ENCODE results near the gene KRTAP10-2. TPM values are rescaled to one million over a fixed set of nuclear protein-coding genes. Genes with fewer than 3 reads are reported as not detected.

KRTAP10-2 gene
- total RNA-seq, 3 donors from 2014 or later: not detected

DNA sequence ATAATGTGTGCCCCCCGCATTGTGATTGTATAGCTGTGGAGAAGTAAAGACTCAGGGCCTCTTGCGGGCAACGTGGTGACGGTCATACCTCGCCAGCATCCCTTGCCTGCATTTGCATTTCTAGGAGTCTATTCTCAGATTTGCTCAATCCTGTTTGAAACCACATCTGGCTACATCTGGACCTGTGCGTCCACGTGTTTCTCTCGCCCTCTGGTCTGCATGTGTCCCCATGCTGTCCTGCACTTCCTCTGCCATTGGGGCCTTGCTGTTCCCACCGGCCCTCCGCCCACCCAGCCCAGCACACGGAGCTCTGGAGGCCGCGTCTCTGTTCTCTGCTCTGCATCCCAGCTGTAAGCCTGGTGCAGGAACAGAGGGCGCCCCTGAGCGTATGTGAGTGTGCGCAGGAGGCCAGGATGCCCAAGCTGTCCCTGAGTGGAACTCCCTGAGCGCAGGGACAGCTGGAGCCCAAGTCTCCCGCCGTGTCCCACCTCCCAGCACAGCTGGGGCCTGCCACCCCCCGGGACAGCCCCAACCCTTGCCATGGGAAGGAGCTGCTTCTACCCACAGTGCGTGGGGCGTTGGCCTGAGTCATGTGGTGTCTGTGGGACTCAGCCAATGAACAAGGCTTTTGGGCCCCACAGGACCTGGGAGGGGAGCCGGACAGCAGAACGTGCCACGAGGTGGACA is 1.6 kb downstream of the KRTAP10-2 start:
- no peak overlapping the region for H3K4me3 ChIP-seq
- DNase-seq (ENCODE audit: low spot score in 2 of 2): no peak
- H3K36me3 ChIP-seq: no peaks in the 10 kb centered on the region
- H3K9me3 ChIP-seq: peaks cover 4 to 5% of the 10 kb centered on the region in 2 donors
- H3K4me1 ChIP-seq: no peaks in the 10 kb centered on the region
- H3K27me3 ChIP-seq: peaks cover 0 to 36% of the 10 kb centered on the region in 2 donors
- TF ChIP-seq, protein P1, sequence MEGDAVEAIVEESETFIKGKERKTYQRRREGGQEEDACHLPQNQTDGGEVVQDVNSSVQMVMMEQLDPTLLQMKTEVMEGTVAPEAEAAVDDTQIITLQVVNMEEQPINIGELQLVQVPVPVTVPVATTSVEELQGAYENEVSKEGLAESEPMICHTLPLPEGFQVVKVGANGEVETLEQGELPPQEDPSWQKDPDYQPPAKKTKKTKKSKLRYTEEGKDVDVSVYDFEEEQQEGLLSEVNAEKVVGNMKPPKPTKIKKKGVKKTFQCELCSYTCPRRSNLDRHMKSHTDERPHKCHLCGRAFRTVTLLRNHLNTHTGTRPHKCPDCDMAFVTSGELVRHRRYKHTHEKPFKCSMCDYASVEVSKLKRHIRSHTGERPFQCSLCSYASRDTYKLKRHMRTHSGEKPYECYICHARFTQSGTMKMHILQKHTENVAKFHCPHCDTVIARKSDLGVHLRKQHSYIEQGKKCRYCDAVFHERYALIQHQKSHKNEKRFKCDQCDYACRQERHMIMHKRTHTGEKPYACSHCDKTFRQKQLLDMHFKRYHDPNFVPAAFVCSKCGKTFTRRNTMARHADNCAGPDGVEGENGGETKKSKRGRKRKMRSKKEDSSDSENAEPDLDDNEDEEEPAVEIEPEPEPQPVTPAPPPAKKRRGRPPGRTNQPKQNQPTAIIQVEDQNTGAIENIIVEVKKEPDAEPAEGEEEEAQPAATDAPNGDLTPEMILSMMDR (IDR thresholded peaks at IDR 0.05): no peak
- TF ChIP-seq POLR2A (IDR thresholded peaks at IDR 0.05) (no peak), POLR2AphosphoS5 (IDR thresholded peaks at IDR 0.05) (no peak)
- intact Hi-C loops (cut with DNase I; ENCODE audit: low total_unique reads): no loop called here
- H3K27ac ChIP-seq: peak overlapping the region in 1 of 2 donors; percentile 60

DNA sequence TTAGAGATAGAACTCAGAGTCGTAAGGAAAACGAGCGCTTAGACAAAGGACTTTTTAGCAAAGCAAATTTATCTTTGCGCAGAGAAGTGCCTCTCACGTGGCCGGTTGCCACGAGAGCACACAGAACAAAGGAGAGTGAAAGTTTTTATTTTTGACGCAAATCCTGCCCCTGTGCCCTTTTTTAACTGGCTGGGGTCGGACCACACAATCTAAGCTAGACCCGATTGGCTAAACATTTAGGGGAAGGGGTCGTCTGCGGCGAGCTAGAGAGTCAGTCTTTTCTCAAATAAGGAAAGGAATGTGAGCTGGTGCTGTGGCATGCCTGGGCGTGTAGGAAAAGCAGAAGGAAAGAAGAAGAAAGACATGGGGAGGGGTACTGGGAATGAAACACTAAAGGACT is 2.4 kb downstream of the KRTAP10-2 start:
- TF ChIP-seq POLR2A (IDR thresholded peaks at IDR 0.05): no peak
- no peak for TF ChIP-seq POLR2AphosphoS5 (IDR thresholded peaks at IDR 0.05)
- TF ChIP-seq, protein P1 (IDR thresholded peaks at IDR 0.05): no peak
- Histone ChIP-seq H3K4me3 (peak overlapping the region in 2 of 3 donors; percentile 9 to 20), H3K4me1 (no peaks in the 10 kb centered on the region), H3K9me3 (peaks cover under 1 to 4% of the 10 kb centered on the region in 2 donors), H3K36me3 (no peaks in the 10 kb centered on the region), H3K27ac (peak overlapping the region; percentile 32 to 60), H3K27me3 (peaks cover 0 to 33% of the 10 kb centered on the region in 2 donors)
- DNase-seq (ENCODE audit: low spot score in 2 of 2): no peak
- intact Hi-C loops (cut with DNase I; ENCODE audit: low total_unique reads): no loop called here

DNA sequence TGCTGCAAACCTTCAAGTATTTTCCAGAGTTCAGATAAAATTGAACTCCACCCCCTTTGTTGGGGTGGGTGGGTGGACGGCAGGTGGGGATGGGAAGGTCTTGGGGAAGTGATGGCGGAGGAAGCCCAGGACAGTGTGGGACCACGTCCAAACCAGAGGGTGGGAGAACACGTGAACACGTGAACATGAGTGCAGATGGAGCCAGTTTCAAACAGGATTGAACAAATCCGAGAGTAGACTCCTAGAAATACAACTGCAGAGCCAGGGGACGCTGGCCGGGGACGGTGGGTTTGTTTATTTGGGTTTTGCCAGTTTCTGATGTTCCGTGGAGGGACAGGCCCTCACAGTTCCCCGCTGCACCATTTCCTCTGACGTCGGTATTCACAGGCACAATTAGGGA is 2.9 kb downstream of the KRTAP10-2 start:
- Histone ChIP-seq H3K27ac (peak overlapping the region; percentile 32 to 60), H3K27me3 (peaks cover 0 to 32% of the 10 kb centered on the region in 2 donors), H3K4me3 (no peak overlapping the region), H3K9me3 (peaks cover 0 to 7% of the 10 kb centered on the region in 2 donors), H3K36me3 (no peaks in the 10 kb centered on the region), H3K4me1 (no peaks in the 10 kb centered on the region)
- intact Hi-C loops (cut with DNase I; ENCODE audit: low total_unique reads): no loop called here
- TF ChIP-seq POLR2A (IDR thresholded peaks at IDR 0.05): no peak
- TF ChIP-seq, protein P1 (IDR thresholded peaks at IDR 0.05): no peak
- no peak for TF ChIP-seq POLR2AphosphoS5 (IDR thresholded peaks at IDR 0.05)
- DNase-seq (ENCODE audit: low spot score in 2 of 2): no peak

DNA sequence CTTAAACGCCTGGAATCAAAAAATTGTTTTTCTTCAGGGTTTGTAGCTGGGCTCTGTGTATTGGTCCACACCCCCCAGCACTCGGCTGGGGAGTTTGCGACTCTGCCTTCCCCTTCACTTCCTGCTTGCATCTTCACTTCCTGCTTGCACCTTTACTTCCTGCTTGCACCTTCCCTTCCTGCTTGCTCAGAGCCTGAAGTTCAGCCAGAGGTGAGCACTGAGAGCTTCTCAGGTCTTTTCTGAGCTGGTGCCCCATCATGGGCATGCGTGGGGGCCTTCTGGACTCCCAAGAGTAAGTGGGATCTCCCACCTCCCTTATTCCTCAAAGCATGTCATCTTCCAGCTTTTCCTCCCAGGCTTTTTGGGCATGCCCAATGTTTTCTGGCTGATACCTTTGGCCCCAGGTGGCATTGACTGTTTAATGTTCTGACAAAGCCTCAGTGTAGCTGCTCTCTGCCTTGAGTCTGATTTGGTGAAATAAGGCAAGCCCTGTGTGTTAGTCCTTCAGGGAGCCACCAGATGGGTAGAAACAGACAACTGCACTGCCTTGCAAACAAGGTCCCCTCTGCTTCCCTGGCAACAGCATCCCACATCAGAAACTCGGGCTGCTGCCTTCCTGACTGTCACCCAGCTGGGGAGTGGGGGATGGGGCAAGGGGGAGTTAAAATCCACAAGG is 3.5 kb downstream of the KRTAP10-2 start:
- Histone ChIP-seq H3K4me3 (no peak overlapping the region), H3K36me3 (no peaks in the 10 kb centered on the region), H3K27ac (peak overlapping the region in 1 of 2 donors; percentile 32), H3K9me3 (peaks cover 0 to 10% of the 10 kb centered on the region in 2 donors), H3K4me1 (no peaks in the 10 kb centered on the region), H3K27me3 (peaks cover 0 to 30% of the 10 kb centered on the region in 2 donors)
- intact Hi-C loops (cut with DNase I; ENCODE audit: low total_unique reads): no loop called here
- no peak for TF ChIP-seq POLR2A (IDR thresholded peaks at IDR 0.05)
- TF ChIP-seq POLR2AphosphoS5 (IDR thresholded peaks at IDR 0.05): no peak
- TF ChIP-seq, protein P1 (IDR thresholded peaks at IDR 0.05): no peak
- DNase-seq (ENCODE audit: low spot score in 2 of 2): no peak

DNA sequence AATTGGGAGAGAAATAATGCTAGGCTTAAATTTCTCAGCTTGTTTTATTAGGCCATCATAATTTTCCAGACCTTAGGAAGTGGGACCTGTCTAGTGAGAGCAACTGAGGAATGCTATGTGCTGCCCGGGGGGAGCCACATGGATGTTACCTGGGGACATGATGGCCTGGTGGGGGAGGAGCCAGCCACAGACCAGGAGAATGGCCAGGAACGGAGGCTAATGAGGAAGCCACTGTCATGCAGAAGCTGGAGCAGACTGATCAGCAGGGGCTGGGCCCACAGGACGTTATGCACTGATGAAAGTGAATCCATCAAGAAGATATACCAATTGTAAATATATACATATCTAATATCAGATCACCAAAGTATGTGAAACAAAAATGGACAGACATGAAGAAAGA is 6.7 kb downstream of the KRTAP10-2 start:
- H3K9me3 ChIP-seq: peaks cover 0 to 18% of the 10 kb centered on the region in 2 donors
- no peak overlapping the region for H3K27ac ChIP-seq
- H3K4me1 ChIP-seq: no peaks in the 10 kb centered on the region
- intact Hi-C loops (cut with DNase I; ENCODE audit: low total_unique reads): no loop called here
- DNase-seq (ENCODE audit: low spot score in 2 of 2): no peak
- TF ChIP-seq POLR2AphosphoS5 (IDR thresholded peaks at IDR 0.05): no peak
- TF ChIP-seq, protein P1 (IDR thresholded peaks at IDR 0.05): no peak
- TF ChIP-seq POLR2A (IDR thresholded peaks at IDR 0.05): no peak
- H3K27me3 ChIP-seq: peaks cover 0 to 19% of the 10 kb centered on the region in 2 donors
- no peaks in the 10 kb centered on the region for H3K36me3 ChIP-seq
- no peak overlapping the region for H3K4me3 ChIP-seq

All from breast epithelium (tissue), 4 donors.